MM.1S (cell line): Measurements from ENCODE around the gene CCDC138.

ENCODE experiments used
- CTCF ChIP-seq: fragments of 300-600 bp; sonication (generic); IDR thresholded peaks from 2 replicates; pipeline ENCODE4 v1.5.1; 2016; ENCODE audit warnings: antibody characterized with exemption, low read length, mixed read lengths
- EZH2 ChIP-seq: fragments of 300-600 bp; sonication (generic); optimal IDR thresholded peaks from 2 replicates; pipeline ENCODE3; 2017; ENCODE audit warnings: low read depth, mild to moderate bottlenecking, antibody characterized with exemption, low read length, mixed read lengths

- TF ChIP-seq EZH2, result no peak
- TF ChIP-seq CTCF, result no peak
These were observed 134.8 kb downstream of the CCDC138 start for GRCh38 chr2:108921096-108922030.
